Tibial artery (tissue), 4 donors: ENCODE measurements around the gene INSL4.

Experiments used
- DNase-seq, 2 donors: peaks; one replicate each; pipeline ENCODE4 v3.0.0-alpha.2; 2019
- H3K27ac ChIP-seq, 2 donors: fragments of 200-600 bp; sonication (generic) in 1 of 2; 1 replicate in 1 of 2; 2 replicates in 1 of 2; pipeline ENCODE4 v1.5.1; 2018 to 2019; ENCODE audit warnings: mild to moderate bottlenecking in 1 of 2
- H3K27me3 ChIP-seq, 2 donors: fragments of 200-600 bp; sonication (generic) in 1 of 2; one replicate each; pipeline versions ENCODE4 v1.5.1 to v1.6.0; 2016 to 2019
- H3K36me3 ChIP-seq, 3 donors: fragments of 200-600 bp; sonication (generic) in 2 of 3; one replicate each; pipeline ENCODE4 v1.5.1; 2016 to 2019; ENCODE audit warnings: mild to moderate bottlenecking in 2 of 3
- H3K4me1 ChIP-seq, 4 donors: fragments of 200-600 bp; sonication (generic) in 2 of 4; 1 replicate in 3 of 4; 2 replicates in 1 of 4; pipeline ENCODE4 v1.5.1; 2016 to 2019
- H3K4me3 ChIP-seq, 2 donors: fragments of 200-600 bp; sonication (generic) in 1 of 2; 1 replicate in 1 of 2; 2 replicates in 1 of 2; pipeline ENCODE4 v1.5.1; 2018 to 2019; ENCODE audit warnings: mild to moderate bottlenecking in 2 of 2
- H3K9me3 ChIP-seq, 3 donors: fragments of 200-600 bp; sonication (generic) in 1 of 3; one replicate each; pipeline ENCODE4 v1.5.1; 2016 to 2019
- CTCF ChIP-seq, 2 experiments: fragments of 200-600 bp in 1 of 2; fragments of 450-650 bp in 1 of 2; IDR thresholded peaks; one replicate each; pipeline ENCODE4 v1.5.1; 2017 to 2019; ENCODE audit warnings: antibody characterized with exemption in 2 of 2, mild to moderate bottlenecking in 1 of 2, moderate library complexity in 1 of 2
- intact Hi-C: fragments of 100-400 bp; cut with DNase I; formaldehyde crosslinking; loops from one replicate; pipeline ENCODE4 v1.15.0; 2023; ENCODE audit warnings: low total_unique reads

Gene INSL4

GRCh38 chr9:5188060-5188984 lies 42.9 kb upstream of the INSL4 start:
- no peak for TF ChIP-seq CTCF (IDR thresholded peaks at IDR 0.05)
- no peak for DNase-seq
- H3K4me1 ChIP-seq, result peaks cover 0 to 8% (median 5%) of the 10 kb centered on the region in 4 donors
- H3K27ac ChIP-seq, result no peak overlapping the region
- peak overlapping the region in 1 of 2 donors; percentile 17 for H3K4me3 ChIP-seq
- no peaks in the 10 kb centered on the region for H3K36me3 ChIP-seq
- intact Hi-C loops, result no loop called here
- H3K27me3 ChIP-seq, result no peaks in the 10 kb centered on the region
- H3K9me3 ChIP-seq, result no peaks in the 10 kb centered on the region

GRCh38 chr9:5191985-5192384 lies 39.2 kb upstream of the INSL4 start:
- Histone ChIP-seq H3K4me3 (no peak overlapping the region), H3K9me3 (no peaks in the 10 kb centered on the region), H3K27ac (no peak overlapping the region), H3K36me3 (no peaks in the 10 kb centered on the region), H3K4me1 (peaks cover 0 to 8% (median 5%) of the 10 kb centered on the region in 4 donors), H3K27me3 (no peaks in the 10 kb centered on the region)
- intact Hi-C loops, result no loop called here
- TF ChIP-seq CTCF (IDR thresholded peaks at IDR 0.05), result no peak
- no peak for DNase-seq

GRCh38 chr9:5193345-5193744 lies 37.9 kb upstream of the INSL4 start:
- no peak overlapping the region for H3K4me3 ChIP-seq
- H3K36me3 ChIP-seq, result no peaks in the 10 kb centered on the region
- no peaks in the 10 kb centered on the region for H3K9me3 ChIP-seq
- TF ChIP-seq CTCF (IDR thresholded peaks at IDR 0.05), result no peak
- H3K4me1 ChIP-seq, result peaks cover 0 to 4% (median 3%) of the 10 kb centered on the region in 4 donors
- H3K27me3 ChIP-seq, result no peaks in the 10 kb centered on the region
- H3K27ac ChIP-seq, result no peak overlapping the region
- intact Hi-C loops, result no loop called here
- no peak for DNase-seq

GRCh38 chr9:5195463-5195862 lies 35.8 kb upstream of the INSL4 start:
- H3K36me3 ChIP-seq, result no peaks in the 10 kb centered on the region

GRCh38 chr9:5205071-5205470 lies 26.1 kb upstream of the INSL4 start:
- no peak for TF ChIP-seq CTCF (IDR thresholded peaks at IDR 0.05)
- Histone ChIP-seq H3K36me3 (no peaks in the 10 kb centered on the region), H3K27me3 (no peaks in the 10 kb centered on the region), H3K4me3 (no peak overlapping the region), H3K27ac (no peak overlapping the region), H3K9me3 (no peaks in the 10 kb centered on the region), H3K4me1 (no peaks in the 10 kb centered on the region)
- intact Hi-C loops, result no loop called here
- no peak for DNase-seq

More at GRCh38 chr9:5195463-5195862, 35.8 kb upstream of the INSL4 start:
- no peak overlapping the region for H3K27ac ChIP-seq
- H3K9me3 ChIP-seq, result no peaks in the 10 kb centered on the region
- no peaks in the 10 kb centered on the region for H3K4me1 ChIP-seq
- H3K4me3 ChIP-seq, result no peak overlapping the region
- no peaks in the 10 kb centered on the region for H3K27me3 ChIP-seq
- TF ChIP-seq CTCF (IDR thresholded peaks at IDR 0.05), result no peak
- no peak for DNase-seq
- intact Hi-C loops, result no loop called here
